GM12878 (cell line): ENCODE results near the gene CRYAA.

Experiments
- ESRRA ChIP-seq: IDR thresholded peaks from 2 replicates; pipeline ENCODE4 v1.6.1; 2012; ENCODE audit warnings: mild to moderate bottlenecking, low read length, improper control_type of control experiment
- GABPA ChIP-seq: IDR thresholded peaks from 2 replicates; pipeline ENCODE4 v1.6.1; 2014; ENCODE audit warnings: antibody characterized with exemption, low read depth, mild to moderate bottlenecking, inconsistent platforms
- HDAC6 ChIP-seq: fragments of 200-600 bp; sonication (generic); IDR thresholded peaks from one replicate; pipeline ENCODE4 v1.8.0; 2017; ENCODE audit warnings: antibody characterized with exemption; ENCODE audit not compliant: unreplicated experiment
- MYB ChIP-seq: fragments of 150-350 bp; IDR thresholded peaks from 2 replicates; pipeline ENCODE4 v1.6.1; 2014; ENCODE audit warnings: mild to moderate bottlenecking, low read depth, low read length, borderline replicate concordance
- NFIC ChIP-seq: IDR thresholded peaks from 2 replicates; pipeline ENCODE4 v1.6.1; 2012; ENCODE audit warnings: low read depth, mild to moderate bottlenecking, inconsistent platforms, low read length, moderate library complexity
- RAD51 ChIP-seq: fragments of 450-650 bp; IDR thresholded peaks from 2 replicates; pipeline ENCODE4 v1.6.1; 2016; ENCODE audit warnings: moderate library complexity, mild to moderate bottlenecking, inconsistent platforms
- RFX5 ChIP-seq: IDR thresholded peaks from 2 replicates; pipeline ENCODE4 v1.6.1; 2011; ENCODE audit warnings: low read depth, low read length, improper control_type of control experiment
- ZNF274 ChIP-seq: IDR thresholded peaks from one replicate; pipeline ENCODE4 v1.8.0; 2011; ENCODE audit not compliant: insufficient read length, insufficient read depth
- ZNF384 ChIP-seq: IDR thresholded peaks from 2 replicates; pipeline ENCODE4 v1.6.1; 2012; ENCODE audit warnings: low read depth, mild to moderate bottlenecking, low read length, improper control_type of control experiment, borderline replicate concordance
- TF ChIP-seq, protein P1 (sequence below), 3 experiments: IDR thresholded peaks in 2 of 3; conservative IDR thresholded peaks in 1 of 3; 2 replicates each; pipeline ENCODE4 v1.5.1; 2011; ENCODE audit warnings: low read depth in 3 of 3, low read length in 3 of 3, mild to moderate bottlenecking in 3 of 3, control low read depth in 2 of 3, moderate library complexity in 2 of 3, inconsistent platforms in 1 of 3, mixed read lengths in 1 of 3; ENCODE audit not compliant: control insufficient read depth in 2 of 3, insufficient read depth in 1 of 3; ENCODE audit errors: extremely low read depth in 1 of 3
- TF ChIP-seq, protein P2 (sequence below): IDR thresholded peaks from 2 replicates; pipeline ENCODE4 v1.6.1; 2012; ENCODE audit warnings: low read depth, low read length, improper control_type of control experiment

GRCh38 chr21:43207043-43207315, 38.2 kb downstream of the CRYAA start:
- TF ChIP-seq, protein P1, sequence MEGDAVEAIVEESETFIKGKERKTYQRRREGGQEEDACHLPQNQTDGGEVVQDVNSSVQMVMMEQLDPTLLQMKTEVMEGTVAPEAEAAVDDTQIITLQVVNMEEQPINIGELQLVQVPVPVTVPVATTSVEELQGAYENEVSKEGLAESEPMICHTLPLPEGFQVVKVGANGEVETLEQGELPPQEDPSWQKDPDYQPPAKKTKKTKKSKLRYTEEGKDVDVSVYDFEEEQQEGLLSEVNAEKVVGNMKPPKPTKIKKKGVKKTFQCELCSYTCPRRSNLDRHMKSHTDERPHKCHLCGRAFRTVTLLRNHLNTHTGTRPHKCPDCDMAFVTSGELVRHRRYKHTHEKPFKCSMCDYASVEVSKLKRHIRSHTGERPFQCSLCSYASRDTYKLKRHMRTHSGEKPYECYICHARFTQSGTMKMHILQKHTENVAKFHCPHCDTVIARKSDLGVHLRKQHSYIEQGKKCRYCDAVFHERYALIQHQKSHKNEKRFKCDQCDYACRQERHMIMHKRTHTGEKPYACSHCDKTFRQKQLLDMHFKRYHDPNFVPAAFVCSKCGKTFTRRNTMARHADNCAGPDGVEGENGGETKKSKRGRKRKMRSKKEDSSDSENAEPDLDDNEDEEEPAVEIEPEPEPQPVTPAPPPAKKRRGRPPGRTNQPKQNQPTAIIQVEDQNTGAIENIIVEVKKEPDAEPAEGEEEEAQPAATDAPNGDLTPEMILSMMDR (IDR thresholded peaks at IDR 0.05 in 2 of 3, conservative IDR thresholded peaks at IDR 0.05 in 1 of 3; ENCODE audit: control insufficient read depth in 2 of 3, extremely low read depth in 1 of 3, insufficient read depth in 1 of 3, low read depth in 3 of 3, low read length in 3 of 3) = no peak
- TF ChIP-seq NFIC (no peak), HDAC6 (no peak), ESRRA (no peak), RAD51 (no peak), MYB (no peak), RFX5 (no peak), ZNF384 (no peak), GABPA (no peak), ZNF274 (no peak)
- TF ChIP-seq, protein P2, sequence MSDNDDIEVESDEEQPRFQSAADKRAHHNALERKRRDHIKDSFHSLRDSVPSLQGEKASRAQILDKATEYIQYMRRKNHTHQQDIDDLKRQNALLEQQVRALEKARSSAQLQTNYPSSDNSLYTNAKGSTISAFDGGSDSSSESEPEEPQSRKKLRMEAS = no peak
